Right lung (tissue), 5 donors: Measurements from ENCODE around the gene TMEM151B. TPM values are rescaled to one million over a fixed set of nuclear protein-coding genes. Genes with fewer than 3 reads are reported as not detected.
A peak's percentile ranks its signal among the peaks of the same experiment; 100 is the strongest.

Experiments
- DNase-seq, 2 donors: peaks; one replicate each; pipeline ENCODE4 v3.0.0-alpha.2; 2013
- polyA plus RNA-seq, 5 donors: library from polyadenylated mRNA; unstranded; fragments of 120-200 nt; gene quantifications; one replicate each; pipeline versions ENCODE4 v1.2.1 to v1.2.3, GENCODE V29; 2013; ENCODE audit warnings: inconsistent platforms in 1 of 5, low replicate concordance in 1 of 5; ENCODE audit not compliant: insufficient read length in 5 of 5, insufficient read depth in 1 of 5

Gene TMEM151B
- polyA plus RNA-seq, 5 donors, result 0.38 to 1.2 (median 0.91) TPM

GRCh38 chr6:44232676-44233566, 37.3 kb upstream of the TMEM151B start:
- DNase-seq, result no peak

- no peak for DNase-seq
These were observed 36.6 kb upstream of the TMEM151B start for GRCh38 chr6:44233567-44234100.

- no peak for DNase-seq
These were observed 35.9 kb upstream of the TMEM151B start for GRCh38 chr6:44234101-44235025.

- no peak for DNase-seq
These were observed 35.0 kb upstream of the TMEM151B start for GRCh38 chr6:44235269-44235668.

- DNase-seq, result no peak
These were observed 34.2 kb upstream of the TMEM151B start for GRCh38 chr6:44235891-44236516.

- DNase-seq, result peak in 1 of 2 donors; percentile 80
These were observed 33.0 kb upstream of the TMEM151B start for GRCh38 chr6:44237021-44237812.

GRCh38 chr6:44237813-44238433, 32.3 kb upstream of the TMEM151B start:
- DNase-seq, result no peak

- DNase-seq, result no peak
These were observed 31.4 kb upstream of the TMEM151B start for GRCh38 chr6:44238687-44239350.

- no peak for DNase-seq
These were observed 26.9 kb upstream of the TMEM151B start for GRCh38 chr6:44243345-44243744.

- no peak for DNase-seq
These were observed 24.8 kb upstream of the TMEM151B start for GRCh38 chr6:44245391-44245911.

- peak; percentile 87 to 90 for DNase-seq
These were observed 24.2 kb upstream of the TMEM151B start for GRCh38 chr6:44245912-44246662.

GRCh38 chr6:44246663-44247337, 23.4 kb upstream of the TMEM151B start, which contains the start of gene HSP90AB1:
HSP90AB1 (plus strand) TSS chr6:44247101; CDS start chr6:44248630, 1,529 bp downstream.
- DNase-seq, result peak; percentile 90 to 93

- DNase-seq, result peak; percentile 66 to 72
These were observed 22.6 kb upstream of the TMEM151B start for GRCh38 chr6:44247338-44248302.

- DNase-seq, result no peak
These were observed 21.7 kb upstream of the TMEM151B start for GRCh38 chr6:44248579-44248978.

- no peak for DNase-seq
These were observed 21.0 kb upstream of the TMEM151B start for GRCh38 chr6:44249082-44249748.

GRCh38 chr6:44250067-44250717, 20.1 kb upstream of the TMEM151B start:
- DNase-seq, result no peak
